Fibroblast of skin of left biceps (primary cell): Measurements from ENCODE around the gene ZNF575.

ENCODE experiments used
- DNase-seq, 2 experiments: peaks; one replicate each; pipeline ENCODE4 v3.0.0-alpha.2; 2013; ENCODE audit warnings: low read depth in 2 of 2

ZNF575 gene

GRCh38 chr19:43574424-43575155 lies 41.6 kb downstream of the ZNF575 start:
- no peak for DNase-seq

- DNase-seq: peak; percentile 93 to 94
These were observed 42.4 kb downstream of the ZNF575 start, which contains the start of the genes PINLYP and XRCC1 for GRCh38 chr19:43575156-43575950. TSS of gene PINLYP (plus strand) at chr19:43575801. CDS start at chr19:43577192, 1,391 bp downstream. TSS of gene XRCC1 (minus strand) at chr19:43575527. CDS start at chr19:43575458, 69 bp downstream.

DNA sequence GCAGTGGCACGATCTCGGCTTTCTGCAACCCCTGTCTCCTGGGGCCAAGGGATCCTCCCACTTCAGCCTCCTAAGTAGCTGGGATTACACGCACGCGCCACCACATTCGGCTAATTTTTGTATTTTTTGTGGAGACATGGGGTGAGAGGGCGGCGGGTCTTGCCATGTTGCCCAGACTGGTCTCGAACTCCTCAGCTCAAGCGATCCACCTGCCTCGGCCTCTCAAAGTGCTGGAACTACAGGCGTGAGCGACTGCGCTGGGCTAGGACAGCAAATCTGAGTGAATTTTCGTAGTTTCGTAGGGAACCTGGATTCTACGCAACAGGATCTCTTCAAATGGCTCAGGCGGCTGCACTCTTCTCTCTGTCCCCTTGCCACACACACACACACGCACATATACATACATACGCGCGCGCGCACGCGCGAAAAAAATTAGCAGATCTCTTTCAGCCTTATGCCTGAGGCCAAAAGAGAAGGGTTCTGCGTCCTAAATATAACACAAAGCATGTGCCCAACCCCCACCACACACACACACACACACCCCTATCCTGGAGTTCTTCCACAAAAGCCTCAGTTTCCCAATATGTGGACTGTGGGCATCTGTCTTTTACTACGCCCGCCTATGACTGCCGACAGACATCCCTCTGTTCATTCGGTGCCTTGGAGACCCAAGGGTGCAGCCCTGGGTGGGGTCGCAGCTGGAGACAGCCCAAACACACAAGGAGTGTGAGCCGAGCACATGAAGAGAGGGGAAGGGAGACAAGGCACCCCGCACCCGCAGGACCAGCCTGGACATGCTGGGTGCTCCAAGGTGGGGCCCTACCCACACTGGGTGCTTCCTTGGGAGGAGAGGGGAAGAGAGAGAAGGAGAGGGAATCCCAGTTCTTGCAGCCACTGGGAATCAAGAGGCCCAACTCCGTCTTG lies 43.2 kb downstream of the ZNF575 start:
- DNase-seq: no peak

GRCh38 chr19:43578787-43579186 lies 45.8 kb downstream of the ZNF575 start:
- DNase-seq: no peak

DNA sequence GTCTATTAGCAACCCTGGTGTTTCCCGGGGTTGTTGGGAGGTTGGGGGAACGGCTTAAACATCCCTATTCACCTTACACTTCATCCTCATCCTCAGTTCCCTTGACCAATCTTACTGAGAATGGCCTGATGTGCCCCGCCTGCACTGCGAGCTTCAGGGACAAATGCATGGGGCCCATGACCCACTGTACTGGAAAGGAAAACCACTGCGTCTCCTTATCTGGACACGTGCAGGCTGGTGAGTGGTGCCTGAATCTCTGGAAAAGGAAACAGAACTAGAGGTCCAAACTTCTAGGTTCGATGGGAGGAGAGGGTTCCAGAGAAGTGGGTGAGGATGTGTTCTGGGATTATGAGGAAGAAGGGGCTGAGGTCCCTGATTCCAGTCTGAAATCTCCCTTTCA lies 48.5 kb downstream of the ZNF575 start:
- no peak for DNase-seq

- no peak for DNase-seq
These were observed 49.5 kb downstream of the ZNF575 start for GRCh38 chr19:43582495-43582894.

GRCh38 chr19:43584484-43584883 lies 51.5 kb downstream of the ZNF575 start:
- no peak for DNase-seq
